Measurements from ENCODE around the gene DUT. TPM values are rescaled to one million over a fixed set of nuclear protein-coding genes. Genes with fewer than 3 reads are reported as not detected.

Gene DUT
- total RNA-seq, 1 experiment from 2014 or later, result 57.1 TPM

GRCh38 chr15:48371550-48371949 is 40.3 kb downstream of the DUT start:
- DNase-seq (ENCODE audit: low spot score), result no peak

- DNase-seq (ENCODE audit: low spot score), result no peak
These were observed 40.7 kb downstream of the DUT start for GRCh38 chr15:48371961-48372360.

DNA sequence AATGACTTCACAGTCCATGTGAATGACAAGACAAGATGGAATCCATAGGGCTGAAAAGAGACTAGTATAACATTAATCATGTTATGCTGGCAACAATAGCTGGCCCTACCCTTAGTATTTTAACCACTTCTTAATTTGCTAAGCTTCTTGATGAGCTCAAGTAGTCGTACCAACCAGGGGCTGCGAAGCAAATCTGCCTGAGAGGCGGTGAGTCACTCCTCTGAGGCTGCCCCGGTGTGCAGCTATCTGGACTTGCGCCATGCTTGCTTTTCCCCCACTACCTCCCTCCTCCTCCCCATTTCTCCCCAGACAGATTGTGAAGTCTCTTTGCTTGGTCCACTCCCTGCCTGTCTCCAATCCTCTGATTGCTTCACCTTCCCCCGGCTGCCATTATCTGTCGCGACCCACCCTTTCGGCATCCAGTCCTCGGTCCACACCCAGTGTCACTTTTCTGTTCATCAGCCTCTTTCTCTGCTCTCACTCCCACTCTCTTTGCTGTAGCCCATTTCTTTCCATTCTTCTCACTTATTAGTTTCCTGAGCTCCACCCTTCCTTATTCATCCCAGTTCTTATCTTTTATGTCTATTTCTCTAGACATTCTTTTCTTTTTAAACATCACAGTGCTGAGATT is 42.7 kb downstream of the DUT start:
- DNase-seq (ENCODE audit: low spot score), result no peak

DNA sequence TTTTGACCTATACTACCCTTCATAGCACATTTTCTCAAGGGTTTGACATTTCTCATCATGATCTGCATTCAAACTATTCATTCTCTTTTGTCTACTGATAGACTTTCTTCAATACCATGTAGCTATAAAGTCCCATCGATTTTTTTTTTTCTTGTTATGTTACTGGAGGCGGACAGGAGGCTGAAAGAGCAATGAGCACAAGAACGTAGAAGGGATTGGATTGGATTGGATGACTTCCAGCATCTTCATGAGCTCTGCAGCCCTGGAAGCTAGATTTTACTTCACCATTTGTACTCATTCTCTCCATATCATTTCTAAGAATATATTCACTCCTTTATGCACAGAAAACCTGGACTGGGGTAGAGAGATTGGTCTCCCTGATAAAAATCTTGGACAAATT is 43.2 kb downstream of the DUT start:
- DNase-seq (ENCODE audit: low spot score), result no peak

GRCh38 chr15:48375767-48376166 is 44.5 kb downstream of the DUT start:
- DNase-seq (ENCODE audit: low spot score), result no peak

GRCh38 chr15:48380198-48380597 is 49.0 kb downstream of the DUT start:
- DNase-seq (ENCODE audit: low spot score), result no peak

- no peak for DNase-seq (ENCODE audit: low spot score)
These were observed 50.6 kb downstream of the DUT start for GRCh38 chr15:48381861-48382260.

DNA sequence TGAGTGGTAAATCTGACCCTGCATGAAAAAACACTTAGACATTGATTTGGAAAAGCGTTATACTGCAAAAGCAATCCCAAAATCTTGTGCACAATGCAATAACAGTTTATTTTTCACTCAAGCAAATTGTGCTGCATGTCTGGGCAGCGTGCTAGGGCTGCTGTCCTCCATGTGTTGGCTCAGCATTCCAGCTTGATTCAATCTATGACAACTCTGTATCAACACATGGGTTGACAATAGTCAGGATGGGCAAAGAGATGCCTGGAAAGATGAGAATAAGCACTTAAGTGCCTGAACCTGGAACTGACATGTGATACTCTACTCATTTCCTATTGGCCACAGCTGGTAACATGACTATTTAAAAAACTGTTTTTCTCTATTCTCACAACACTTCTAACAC is 51.8 kb downstream of the DUT start:
- DNase-seq (ENCODE audit: low spot score), result no peak

DNA sequence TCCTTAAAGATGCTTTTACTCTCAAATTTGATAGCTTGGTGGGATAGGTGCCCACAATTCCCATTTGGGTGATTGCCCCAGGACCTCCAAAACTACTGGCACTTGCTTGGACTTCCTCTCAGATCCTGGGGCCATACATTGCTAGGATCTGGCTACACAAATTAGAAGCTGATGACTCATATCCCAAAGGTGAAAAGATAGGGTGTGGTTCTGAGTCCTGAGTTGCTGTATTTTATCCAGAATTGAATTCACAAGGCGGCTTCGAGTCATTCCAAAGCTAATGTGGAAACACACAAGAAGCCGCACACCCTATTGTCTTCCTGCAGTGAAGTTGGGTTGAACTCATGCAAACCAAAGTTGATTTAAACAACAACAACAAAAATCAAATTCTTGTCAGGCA is 53.4 kb downstream of the DUT start:
- no peak for DNase-seq (ENCODE audit: low spot score)

- DNase-seq (ENCODE audit: low spot score), result no peak
These were observed 54.0 kb downstream of the DUT start for GRCh38 chr15:48385031-48385830.

GRCh38 chr15:48388016-48388851 is 57.0 kb downstream of the DUT start:
- DNase-seq (ENCODE audit: low spot score), result no peak

- DNase-seq (ENCODE audit: low spot score), result no peak
These were observed 57.7 kb downstream of the DUT start for GRCh38 chr15:48388910-48389309.

- no peak for DNase-seq (ENCODE audit: low spot score)
These were observed 58.5 kb downstream of the DUT start for GRCh38 chr15:48389691-48390143.

GRCh38 chr15:48391950-48392349 is 60.7 kb downstream of the DUT start:
- no peak for DNase-seq (ENCODE audit: low spot score)

GRCh38 chr15:48392356-48392755 is 61.1 kb downstream of the DUT start:
- DNase-seq (ENCODE audit: low spot score), result no peak

Small RNAs within 50 kb of the gene (small RNA-seq; reads per million reads assigned to genes)
- gene RF00019, result not detected

Other genes starting within 250 kb of the DUT start
- gene SLC24A5, start 210.4 kb upstream of the DUT start, total RNA-seq (2014; rRNA removed; shearing (Covaris generic)), result not detected in 2 replicates
- gene MYEF2, start 153.1 kb upstream of the DUT start, total RNA-seq (2014; rRNA removed; shearing (Covaris generic)), result 17.9 and 20.5 TPM in 2 replicates
- gene CTXN2, start 139.8 kb upstream of the DUT start, total RNA-seq (2014; rRNA removed; shearing (Covaris generic)), result not detected in 2 replicates
- gene SLC12A1, start 125.1 kb upstream of the DUT start, total RNA-seq (2014; rRNA removed; shearing (Covaris generic)), result not detected in 2 replicates

All from HT-29 (cell line).